ENCODE results near the gene WDFY4. TPM values are rescaled to one million over a fixed set of nuclear protein-coding genes. Genes with fewer than 3 reads are reported as not detected.

Gene WDFY4
- total and polyA plus RNA-seq, 9 of the 15 experiments (the other 6 are each of a cell fraction or from before 2014, with no cell fraction given), result 0.01 to 0.02 (median 0.01) TPM; not detected in 6

GRCh38 chr10:49009199-49009979, 324.7 kb downstream of the WDFY4 start (continued):
- TF ChIP-seq ZBTB40 (IDR thresholded peaks at IDR 0.05) (no peak), ZBTB40 (CRISPR knock-in tag; IDR thresholded peaks at IDR 0.05) (no peak), CBFA2T2 (conservative IDR thresholded peaks at IDR 0.05) (peak; percentile 60), ZNF324 (CRISPR knock-in tag; IDR thresholded peaks at IDR 0.05) (no peak), PRDM10 (IDR thresholded peaks at IDR 0.05; ENCODE audit: partially characterized antibody) (no peak), NFYB (IDR thresholded peaks at IDR 0.05; ENCODE audit: extremely low read depth, insufficient read length) (no peak), FOXO4 (CRISPR knock-in tag; IDR thresholded peaks at IDR 0.05) (no peak), DIDO1 (tag; IDR thresholded peaks at IDR 0.05; ENCODE audit: low read depth) (no peak)
